Measurements from ENCODE around the gene ANKRD16.

ANKRD16 gene

DNA sequence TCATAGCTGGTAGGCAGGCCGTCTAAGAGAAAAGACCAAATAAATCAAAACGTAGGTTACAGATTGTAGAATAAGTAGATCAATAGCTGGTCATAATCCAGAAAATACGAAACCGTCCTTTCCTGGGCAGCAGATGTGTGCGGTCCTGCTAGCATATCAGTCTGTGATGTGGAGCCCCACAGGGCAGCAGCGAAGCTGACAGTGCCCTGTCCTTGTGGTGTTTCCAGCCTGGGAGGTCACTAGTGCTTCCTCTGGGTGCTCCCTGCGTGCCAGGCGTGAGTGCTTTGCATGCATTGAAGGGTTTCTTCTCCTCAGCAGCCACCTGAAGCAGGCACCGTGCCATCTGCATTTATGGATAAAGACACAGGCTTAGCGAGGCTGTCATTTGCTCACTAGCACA, 45.9 kb upstream of the ANKRD16 start:
- ATAC-seq (ENCODE audit: insufficient read depth, low read depth) (no peak), DNase-seq (no peak)
- Histone ChIP-seq H3K4me1 (ENCODE audit: insufficient read depth, low read length) (no peaks in the 10 kb centered on the region), H3K27ac (ENCODE audit: low read length) (no peak overlapping the region), H3K9ac (ENCODE audit: low read depth, low read length) (no peak overlapping the region), H2AFZ (ENCODE audit: low read depth, low read length) (no peak overlapping the region), H3K4me3 (ENCODE audit: low read depth in 1 of 2, low read length in 2 of 2) (no peak overlapping the region), H3K36me3 (ENCODE audit: insufficient read depth, low read length) (peaks cover 55% of the 10 kb centered on the region), H3K27me3 (ENCODE audit: insufficient read depth, low read length, poor library complexity) (no peaks in the 10 kb centered on the region), H3K4me2 (ENCODE audit: insufficient read depth, low read length) (no peak overlapping the region), H4K20me1 (ENCODE audit: insufficient read depth, low read length) (no peaks in the 10 kb centered on the region), H3K9me3 (ENCODE audit: insufficient read depth, low read length, severe bottlenecking) (no peaks in the 10 kb centered on the region), H3K79me2 (ENCODE audit: insufficient read depth, low read length) (no peaks in the 10 kb centered on the region)
- no peak for TF ChIP-seq CTCF (IDR thresholded peaks at IDR 0.05; ENCODE audit: borderline replicate concordance, extremely low read depth, low read length, poor library complexity, severe bottlenecking)
- TF ChIP-seq EZH2 (IDR thresholded peaks at IDR 0.05; ENCODE audit: borderline replicate concordance, low read depth, low read length, severe bottlenecking), result no peak

DNA sequence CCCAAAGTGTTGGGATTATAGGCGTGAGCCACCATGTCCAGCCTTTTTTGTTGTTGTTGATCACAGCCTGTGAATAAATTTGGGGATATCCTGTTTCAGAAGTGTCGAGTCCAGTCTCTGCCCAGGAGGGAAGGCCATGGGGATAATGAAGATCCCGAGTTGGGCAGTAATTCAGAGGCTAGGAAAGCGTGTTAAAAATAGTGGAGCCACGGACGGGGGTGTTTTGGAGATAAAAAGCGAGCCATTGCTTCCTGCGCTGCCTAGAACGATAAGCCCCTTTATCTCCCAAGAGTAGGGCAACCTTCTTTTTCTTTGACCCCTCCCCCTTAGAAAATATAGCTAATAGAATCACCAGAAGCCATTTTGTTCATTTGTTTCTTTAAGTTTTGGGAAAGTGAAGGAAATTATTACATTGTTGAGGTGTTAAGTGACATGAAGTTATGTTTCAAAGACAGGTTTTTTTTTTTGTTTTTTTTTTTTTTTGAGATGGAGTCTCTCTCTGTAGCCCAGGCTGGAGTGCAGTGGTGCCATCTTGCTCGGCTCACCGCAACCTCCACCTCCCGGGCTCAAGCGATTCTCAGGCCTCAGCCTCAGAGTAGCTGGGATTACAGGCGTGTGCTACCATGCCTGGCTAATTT, 44.3 kb upstream of the ANKRD16 start:
- Histone ChIP-seq H3K9ac (ENCODE audit: low read depth, low read length) (no peak overlapping the region), H3K4me2 (ENCODE audit: insufficient read depth, low read length) (no peak overlapping the region), H2AFZ (ENCODE audit: low read depth, low read length) (no peak overlapping the region), H3K27ac (ENCODE audit: low read length) (no peak overlapping the region), H3K79me2 (ENCODE audit: insufficient read depth, low read length) (no peaks in the 10 kb centered on the region), H3K27me3 (ENCODE audit: insufficient read depth, low read length, poor library complexity) (no peaks in the 10 kb centered on the region), H3K4me3 (ENCODE audit: low read depth in 1 of 2, low read length in 2 of 2) (no peak overlapping the region), H3K36me3 (ENCODE audit: insufficient read depth, low read length) (peaks cover 70% of the 10 kb centered on the region), H3K4me1 (ENCODE audit: insufficient read depth, low read length) (no peaks in the 10 kb centered on the region), H3K9me3 (ENCODE audit: insufficient read depth, low read length, severe bottlenecking) (no peaks in the 10 kb centered on the region), H4K20me1 (ENCODE audit: insufficient read depth, low read length) (no peaks in the 10 kb centered on the region)
- TF ChIP-seq CTCF (IDR thresholded peaks at IDR 0.05; ENCODE audit: borderline replicate concordance, extremely low read depth, low read length, poor library complexity, severe bottlenecking) (no peak), EZH2 (IDR thresholded peaks at IDR 0.05; ENCODE audit: borderline replicate concordance, low read depth, low read length, severe bottlenecking) (no peak)
- no peak for DNase-seq
- no peak for ATAC-seq (ENCODE audit: insufficient read depth, low read depth)

GRCh38 chr10:5932345-5932744, 42.7 kb upstream of the ANKRD16 start:
- H3K36me3 ChIP-seq (ENCODE audit: insufficient read depth, low read length), result peaks cover 73% of the 10 kb centered on the region
- no peaks in the 10 kb centered on the region for H3K79me2 ChIP-seq (ENCODE audit: insufficient read depth, low read length)
- no peaks in the 10 kb centered on the region for H3K27me3 ChIP-seq (ENCODE audit: insufficient read depth, low read length, poor library complexity)
- no peak for ATAC-seq (ENCODE audit: insufficient read depth, low read depth)
- H3K27ac ChIP-seq (ENCODE audit: low read length), result no peak overlapping the region
- DNase-seq, result no peak
- H3K9me3 ChIP-seq (ENCODE audit: insufficient read depth, low read length, severe bottlenecking), result no peaks in the 10 kb centered on the region
- H4K20me1 ChIP-seq (ENCODE audit: insufficient read depth, low read length), result no peaks in the 10 kb centered on the region
- no peak overlapping the region for H3K4me3 ChIP-seq (ENCODE audit: low read depth in 1 of 2, low read length in 2 of 2)
- TF ChIP-seq EZH2 (IDR thresholded peaks at IDR 0.05; ENCODE audit: borderline replicate concordance, low read depth, low read length, severe bottlenecking) (no peak), CTCF (IDR thresholded peaks at IDR 0.05; ENCODE audit: borderline replicate concordance, extremely low read depth, low read length, poor library complexity, severe bottlenecking) (no peak)
- no peak overlapping the region for H3K9ac ChIP-seq (ENCODE audit: low read depth, low read length)
- no peaks in the 10 kb centered on the region for H3K4me1 ChIP-seq (ENCODE audit: insufficient read depth, low read length)
- no peak overlapping the region for H2AFZ ChIP-seq (ENCODE audit: low read depth, low read length)
- no peak overlapping the region for H3K4me2 ChIP-seq (ENCODE audit: insufficient read depth, low read length)

All from DND-41 (cell line).